T-cell (primary cell): ENCODE data around the gene CRLF1. TPM values are rescaled to one million over a fixed set of nuclear protein-coding genes. Genes with fewer than 3 reads are reported as not detected.

Experiments
- ATAC-seq, 4 experiments: fragments of 200-7000 bp in 3 of 4; fragments of 150-1000 bp in 1 of 4; cut with Tn5 transposase; replicated peaks in 1 of 4; 1 replicate in 3 of 4; 2 replicates in 1 of 4; pipeline ENCODE4 v1.10.0; 2021; ENCODE audit warnings: moderate library complexity in 3 of 4, mild to moderate bottlenecking in 2 of 4, moderate number of reproducible peaks in 1 of 4
- CTCF ChIA-PET, 2 donors: fragments of 300-600 bp; sonication (Branson Sonifier 250); formaldehyde crosslinking; loops; one replicate each; lab custom pipeline; 2022; ENCODE audit warnings: antibody characterized with exemption in 2 of 2; lab: Charles Lee
- POLR2A ChIA-PET, 2 donors: fragments of 300-600 bp; sonication (Branson Sonifier 250); formaldehyde crosslinking; loops; one replicate each; lab custom pipeline; 2022; ENCODE audit warnings: antibody characterized with exemption in 2 of 2; lab: Charles Lee
- DNase-seq, 35 experiments: peaks; one replicate each; pipeline versions ENCODE4 v3.0.0 to v3.0.0-alpha.2; 2013 to 2023
- H3K27ac ChIP-seq: one replicate; pipeline ENCODE4 v1.5.1; 2013; ENCODE audit warnings: low read length
- H3K27me3 ChIP-seq, 2 experiments: replicated peaks in 1 of 2; 1 replicate in 1 of 2; 2 replicates in 1 of 2; pipeline versions ENCODE4 v1.6.1 to v1.7.0; 2013; ENCODE audit warnings: low read length in 1 of 2, mixed read lengths in 1 of 2; ENCODE audit not compliant: control insufficient read depth in 2 of 2, insufficient read depth in 2 of 2; ENCODE audit errors: extremely low read depth in 1 of 2
- H3K36me3 ChIP-seq, 2 donors: 1 replicate in 1 of 2; 2 replicates in 1 of 2; pipeline versions ENCODE4 v1.6.1 to v1.7.0; 2013; ENCODE audit warnings: low read length in 1 of 2; ENCODE audit not compliant: control insufficient read depth in 2 of 2, insufficient read depth in 1 of 2; ENCODE audit errors: extremely low read depth in 1 of 2
- H3K4me1 ChIP-seq, 2 experiments: 1 replicate in 1 of 2; 2 replicates in 1 of 2; pipeline versions ENCODE4 v1.6.1 to v1.7.0; 2013; ENCODE audit warnings: low read length in 2 of 2, mixed read lengths in 1 of 2; ENCODE audit not compliant: insufficient read depth in 2 of 2, control insufficient read depth in 1 of 2; ENCODE audit errors: extremely low read depth in 1 of 2
- H3K4me3 ChIP-seq, 2 donors: 1 replicate in 1 of 2; 2 replicates in 1 of 2; pipeline versions ENCODE4 v1.5.1 to v1.7.0; 2013; ENCODE audit warnings: mild to moderate bottlenecking in 2 of 2, low read length in 1 of 2, moderate library complexity in 1 of 2; ENCODE audit not compliant: control insufficient read depth in 1 of 2; ENCODE audit errors: extremely low read depth in 1 of 2
- H3K9me3 ChIP-seq: 2 replicates; pipeline ENCODE4 v1.7.0; 2013
- H3K27ac Mint-ChIP-seq, 2 donors: one replicate each; pipeline ENCODE4 v1.8.0; 2020 to 2021; ENCODE audit warnings: mild to moderate bottlenecking in 2 of 2, mixed read lengths in 2 of 2
- H3K27me3 Mint-ChIP-seq, 2 donors: one replicate each; pipeline ENCODE4 v1.8.0; 2021 to 2022; ENCODE audit warnings: mixed read lengths in 2 of 2
- H3K36me3 Mint-ChIP-seq: one replicate; pipeline ENCODE4 v1.8.0; 2021; ENCODE audit warnings: mixed read lengths
- H3K4me1 Mint-ChIP-seq, 3 donors: one replicate each; pipeline ENCODE4 v1.8.0; 2020 to 2022; ENCODE audit warnings: mixed read lengths in 3 of 3, mild to moderate bottlenecking in 1 of 3
- H3K4me3 Mint-ChIP-seq, 3 donors: one replicate each; pipeline ENCODE4 v1.8.0; 2020 to 2022; ENCODE audit warnings: mild to moderate bottlenecking in 3 of 3, mixed read lengths in 3 of 3, moderate library complexity in 3 of 3
- H3K9me3 Mint-ChIP-seq, 3 donors: one replicate each; pipeline ENCODE4 v1.8.0; 2020 to 2022; ENCODE audit warnings: mixed read lengths in 3 of 3
- WGBS: methylation state at CpG from one replicate; pipeline ENCODE4 v1.1.5; 2013; ENCODE audit warnings: missing lambda C conversion rate; ENCODE audit not compliant: insufficient coverage; 5-methylcytosine and 5-hydroxymethylcytosine counted together
- total RNA-seq, 35 experiments: library from RNA in 6 of 35; stranded (reverse) in 6 of 35; fragments of 120-200 nt in 1 of 35; gene quantifications; one replicate each; pipeline versions ENCODE4 v1.2.1 to v1.2.4 and lab custom pipeline; 2013 to 2026

The CRLF1 gene
- total RNA-seq, 5 donors from 2014 or later (not counting 1 experiment from before 2014, with no cell fraction given) = 0.56 to 0.73 TPM; not detected in 3

DNA sequence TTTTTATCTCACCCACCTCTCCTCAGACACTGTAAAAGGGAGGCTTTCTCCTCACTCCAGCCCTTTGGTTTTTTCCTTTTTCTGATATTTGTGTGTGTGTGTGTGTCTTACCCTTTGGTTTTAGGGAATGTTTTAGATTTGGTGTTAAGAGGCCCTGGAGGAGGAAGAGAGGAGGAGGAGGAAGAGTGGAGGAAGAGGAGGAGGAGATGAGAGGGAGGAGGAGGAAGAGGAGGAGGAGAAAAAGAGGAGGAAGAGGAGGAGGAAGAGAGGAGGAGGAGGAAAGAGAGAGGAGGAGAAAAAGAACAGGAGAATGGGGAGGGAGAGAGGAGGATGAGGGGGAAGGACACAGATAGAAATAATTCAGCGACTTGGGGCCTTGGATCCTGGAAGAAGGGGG is 40.8 kb upstream of the CRLF1 start:
- CTCF ChIA-PET = no interaction called here
- no peak for ATAC-seq
- Histone ChIP-seq H3K27me3 (peaks cover 0 to 2% of the 10 kb centered on the region in 2 experiments), H3K4me1 (peaks cover 0 to 21% of the 10 kb centered on the region in 2 experiments), H3K9me3 (no peaks in the 10 kb centered on the region), H3K27ac (no peak overlapping the region), H3K36me3 (peaks cover 0 to 6% of the 10 kb centered on the region in 2 donors), H3K4me3 (no peak overlapping the region)
- Mint-ChIP-seq H3K4me3 (no peak overlapping the region), H3K36me3 (peaks cover 5% of the 10 kb centered on the region), H3K27ac (no peak overlapping the region), H3K4me1 (peaks cover 19 to 46% (median 29%) of the 10 kb centered on the region in 3 donors), H3K9me3 (no peaks in the 10 kb centered on the region), H3K27me3 (no peaks in the 10 kb centered on the region)
- 100% methylated on average over 1 of the region's 1 CpG for WGBS
- POLR2A ChIA-PET = no interaction called here
- no peak for DNase-seq

DNA sequence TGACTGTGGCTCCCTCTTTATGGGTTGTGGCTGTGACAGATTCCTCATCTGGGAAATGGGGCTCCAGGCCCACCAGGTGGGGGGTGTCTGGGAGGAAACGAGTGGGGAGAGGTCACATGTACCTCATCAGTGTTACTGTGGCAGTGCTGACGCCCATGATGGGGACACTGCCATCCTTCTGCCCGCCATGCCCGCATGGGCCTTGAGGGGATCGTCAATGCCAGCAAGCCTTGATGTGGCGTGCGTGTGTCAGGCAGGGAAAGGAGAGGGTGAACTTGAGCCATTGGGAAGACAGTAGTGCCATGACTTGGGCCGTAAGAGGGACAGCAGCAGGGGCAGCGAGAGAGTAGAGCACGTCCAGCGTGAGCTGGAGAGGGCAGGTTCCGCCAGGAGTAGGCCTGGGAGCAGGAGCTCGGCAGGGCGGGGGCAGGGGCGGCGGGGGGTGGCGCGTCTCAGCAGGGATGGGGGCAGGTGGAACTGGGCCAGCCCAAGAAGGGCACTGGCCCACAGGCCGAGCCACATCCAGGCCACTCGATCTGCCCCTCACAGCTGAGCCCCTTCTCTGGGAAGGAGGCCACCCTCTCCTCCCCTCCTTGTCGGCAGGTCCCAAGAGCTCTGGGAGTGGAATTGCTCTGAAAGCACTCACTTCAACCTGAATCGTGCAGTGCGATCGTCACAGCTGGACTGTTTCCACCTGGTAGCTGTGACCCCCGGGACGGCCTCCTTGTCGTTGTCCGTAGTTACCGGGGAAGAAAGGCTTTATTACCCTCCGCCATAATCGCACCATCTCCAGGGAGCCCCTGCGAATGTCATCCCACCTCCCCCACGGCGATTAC is 40.2 kb upstream of the CRLF1 start:
- H3K4me3 ChIP-seq = no peak overlapping the region
- H3K36me3 ChIP-seq = peaks cover 0 to 6% of the 10 kb centered on the region in 2 donors
- 96% methylated on average over 27 of the region's 34 CpGs for WGBS
- Mint-ChIP-seq H3K4me3 (no peak overlapping the region), H3K27me3 (no peaks in the 10 kb centered on the region), H3K9me3 (no peaks in the 10 kb centered on the region), H3K27ac (no peak overlapping the region), H3K4me1 (peaks cover 19 to 43% (median 29%) of the 10 kb centered on the region in 3 donors), H3K36me3 (peaks cover 5% of the 10 kb centered on the region)
- H3K27ac ChIP-seq = no peak overlapping the region
- ATAC-seq (no peak), DNase-seq (no peak)
- peaks cover 0 to 2% of the 10 kb centered on the region in 2 experiments for H3K27me3 ChIP-seq
- POLR2A ChIA-PET = no interaction called here
- no peaks in the 10 kb centered on the region for H3K9me3 ChIP-seq
- CTCF ChIA-PET = no interaction called here
- peaks cover 0 to 21% of the 10 kb centered on the region in 2 experiments for H3K4me1 ChIP-seq

DNA sequence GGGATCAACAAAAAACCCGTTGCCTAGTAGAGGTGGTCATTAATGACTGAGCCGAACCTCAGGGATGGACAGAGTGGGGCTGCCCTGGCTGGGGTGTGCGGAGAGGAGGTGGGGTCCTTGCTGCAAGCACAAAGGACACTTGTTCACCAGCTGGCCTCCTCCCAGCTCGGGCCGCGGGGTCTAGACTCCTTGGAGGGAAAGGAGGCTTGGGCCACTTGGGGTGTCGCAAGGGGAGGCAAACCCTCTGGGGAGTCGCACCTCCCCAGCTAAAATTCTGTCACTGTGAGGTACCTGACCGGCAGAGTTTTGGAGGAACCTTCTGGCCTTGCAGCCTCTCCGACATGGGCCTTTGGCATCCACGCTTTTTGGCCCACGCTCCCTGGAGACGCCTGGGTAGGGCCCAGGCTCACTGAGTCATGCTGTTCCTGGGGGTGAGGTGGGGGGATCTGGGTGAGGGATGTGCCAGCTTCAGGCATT is 38.5 kb upstream of the CRLF1 start:
- ChIA-PET POLR2A (no interaction called here), CTCF (interaction anchor here in 1 of 2 donors (0.7 kb wide), 1 partner anchor 254 kb away, joined by 4 read pairs; no protein-coding TSS in a partner anchor)
- Histone ChIP-seq H3K27me3 (peaks cover 0 to 2% of the 10 kb centered on the region in 2 experiments), H3K4me1 (peaks cover 0 to 21% of the 10 kb centered on the region in 2 experiments), H3K36me3 (peaks cover 0 to 2% of the 10 kb centered on the region in 2 donors), H3K4me3 (no peak overlapping the region), H3K9me3 (no peaks in the 10 kb centered on the region), H3K27ac (no peak overlapping the region)
- no peaks in the 10 kb centered on the region for H3K9me3 Mint-ChIP-seq
- WGBS = 100% methylated on average over 3 of the region's 13 CpGs
- DNase-seq (no peak), ATAC-seq (no peak)
- H3K4me1 Mint-ChIP-seq = peaks cover 19 to 39% (median 28%) of the 10 kb centered on the region in 3 donors
- H3K4me3 Mint-ChIP-seq = no peak overlapping the region
- H3K27ac Mint-ChIP-seq = no peak overlapping the region
- no peaks in the 10 kb centered on the region for H3K27me3 Mint-ChIP-seq
- peaks cover 4% of the 10 kb centered on the region for H3K36me3 Mint-ChIP-seq

DNA sequence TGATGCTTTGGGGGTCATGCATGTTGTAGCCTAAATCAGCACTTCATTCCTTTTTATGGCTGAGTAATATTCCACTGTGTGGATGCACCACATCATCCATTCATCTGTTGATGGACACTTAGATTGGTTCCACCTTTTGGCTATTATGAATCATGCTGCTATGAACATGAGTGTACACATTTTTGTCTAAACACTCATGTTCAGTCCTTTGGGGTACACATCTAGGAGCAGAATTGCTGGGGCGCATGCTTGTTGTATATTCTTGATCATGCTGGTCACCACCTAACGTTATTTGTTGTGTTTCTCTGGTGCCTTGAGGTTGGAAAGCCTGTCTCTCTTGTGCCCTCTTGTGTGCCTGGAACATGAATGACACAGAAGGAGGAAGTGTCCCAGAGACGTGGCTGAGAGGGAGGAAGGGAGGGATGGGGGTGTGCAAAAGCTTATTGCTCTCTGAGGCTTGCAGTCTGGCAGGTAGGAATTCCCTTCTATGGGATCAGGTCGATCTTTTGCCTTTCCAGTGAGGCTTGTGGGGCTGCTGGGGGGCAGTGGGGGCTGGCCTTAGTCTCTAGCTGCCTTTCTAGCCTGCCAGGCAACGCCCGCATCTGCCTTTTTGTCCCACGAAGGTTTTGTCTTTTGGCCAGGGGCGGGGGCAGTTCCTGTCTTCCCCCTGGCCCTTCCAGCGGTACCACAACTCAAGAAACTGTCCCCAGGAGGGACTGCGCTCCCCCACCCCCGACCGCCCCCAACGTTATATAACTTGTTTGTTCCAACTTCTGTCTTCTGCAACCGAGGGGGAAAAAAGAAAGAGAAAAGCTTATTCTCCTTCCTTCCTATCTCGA is 37.8 kb upstream of the CRLF1 start:
- H3K27me3 Mint-ChIP-seq = no peaks in the 10 kb centered on the region
- no peak overlapping the region for H3K27ac Mint-ChIP-seq
- DNase-seq (no peak), ATAC-seq (no peak)
- H3K9me3 ChIP-seq = no peaks in the 10 kb centered on the region
- POLR2A ChIA-PET = no interaction called here
- H3K4me3 ChIP-seq = no peak overlapping the region
- CTCF ChIA-PET = interaction anchor here in 1 of 2 donors (0.7 kb wide), 1 partner anchor 254 kb away, joined by 4 read pairs; no protein-coding TSS in a partner anchor
- peaks cover 0 to 19% of the 10 kb centered on the region in 2 experiments for H3K4me1 ChIP-seq
- H3K4me1 Mint-ChIP-seq = peaks cover 20 to 34% (median 27%) of the 10 kb centered on the region in 3 donors
- no peak overlapping the region for H3K4me3 Mint-ChIP-seq
- H3K27ac ChIP-seq = no peak overlapping the region
- 60% methylated on average over 5 of the region's 15 CpGs for WGBS
- no peaks in the 10 kb centered on the region for H3K36me3 ChIP-seq
- no peaks in the 10 kb centered on the region for H3K9me3 Mint-ChIP-seq
- no peaks in the 10 kb centered on the region for H3K36me3 Mint-ChIP-seq
- peaks cover 0 to 2% of the 10 kb centered on the region in 2 experiments for H3K27me3 ChIP-seq

DNA sequence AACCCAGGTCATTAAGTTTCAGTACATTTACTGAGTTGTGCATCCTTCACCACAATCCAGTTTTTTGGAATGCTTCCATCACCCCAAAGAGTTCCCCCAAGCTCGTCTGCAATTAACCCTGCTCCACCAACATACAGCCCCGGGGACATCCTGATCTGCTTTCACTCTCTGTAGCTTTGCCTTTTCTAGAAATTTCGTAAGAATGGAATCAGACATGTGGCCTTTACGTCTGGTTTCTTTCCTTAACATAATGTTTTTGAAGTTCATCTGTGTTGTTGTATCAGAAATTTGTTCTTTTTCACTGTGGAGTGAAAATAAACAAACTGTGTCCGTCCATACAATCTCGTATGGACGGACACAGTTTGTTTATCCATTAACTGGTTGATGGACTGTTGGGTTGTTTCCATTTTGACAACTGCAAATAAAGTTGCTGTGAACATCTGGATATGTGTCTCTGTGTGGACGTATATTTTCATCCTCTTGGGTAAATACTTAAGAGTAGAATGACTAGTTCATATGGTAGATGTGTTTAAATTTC is 33.2 kb upstream of the CRLF1 start:
- ChIA-PET CTCF (no interaction called here), POLR2A (no interaction called here)
- Histone ChIP-seq H3K9me3 (no peaks in the 10 kb centered on the region), H3K27me3 (no peaks in the 10 kb centered on the region), H3K4me3 (no peak overlapping the region), H3K4me1 (peaks cover 0 to 36% of the 10 kb centered on the region in 2 experiments), H3K36me3 (no peaks in the 10 kb centered on the region), H3K27ac (no peak overlapping the region)
- H3K4me1 Mint-ChIP-seq = peaks cover 35 to 44% (median 37%) of the 10 kb centered on the region in 3 donors
- H3K36me3 Mint-ChIP-seq = no peaks in the 10 kb centered on the region
- WGBS = 95% methylated on average over 4 of the region's 8 CpGs
- no peak overlapping the region for H3K27ac Mint-ChIP-seq
- H3K4me3 Mint-ChIP-seq = no peak overlapping the region
- no peak for DNase-seq
- ATAC-seq = no peak
- H3K27me3 Mint-ChIP-seq = no peaks in the 10 kb centered on the region
- H3K9me3 Mint-ChIP-seq = no peaks in the 10 kb centered on the region
